HG02571 (cell line): Measurements from ENCODE around the gene RAPGEF6.
A peak's percentile ranks its signal among the peaks of the same experiment; 100 is the strongest.
"Not testable (repeated sequence)": the region's sequence is repeated elsewhere in the genome, so short reads cannot be mapped to it uniquely, and the experiment has no call there.

ENCODE experiments used
- ATAC-seq: cut with Tn5 transposase; IDR thresholded peaks from one replicate; pipeline ENCODE4 v1.9.1; 2021; ENCODE audit warnings: mild to moderate bottlenecking, moderate library complexity; ENCODE audit not compliant: unreplicated experiment

Gene RAPGEF6, protein sequence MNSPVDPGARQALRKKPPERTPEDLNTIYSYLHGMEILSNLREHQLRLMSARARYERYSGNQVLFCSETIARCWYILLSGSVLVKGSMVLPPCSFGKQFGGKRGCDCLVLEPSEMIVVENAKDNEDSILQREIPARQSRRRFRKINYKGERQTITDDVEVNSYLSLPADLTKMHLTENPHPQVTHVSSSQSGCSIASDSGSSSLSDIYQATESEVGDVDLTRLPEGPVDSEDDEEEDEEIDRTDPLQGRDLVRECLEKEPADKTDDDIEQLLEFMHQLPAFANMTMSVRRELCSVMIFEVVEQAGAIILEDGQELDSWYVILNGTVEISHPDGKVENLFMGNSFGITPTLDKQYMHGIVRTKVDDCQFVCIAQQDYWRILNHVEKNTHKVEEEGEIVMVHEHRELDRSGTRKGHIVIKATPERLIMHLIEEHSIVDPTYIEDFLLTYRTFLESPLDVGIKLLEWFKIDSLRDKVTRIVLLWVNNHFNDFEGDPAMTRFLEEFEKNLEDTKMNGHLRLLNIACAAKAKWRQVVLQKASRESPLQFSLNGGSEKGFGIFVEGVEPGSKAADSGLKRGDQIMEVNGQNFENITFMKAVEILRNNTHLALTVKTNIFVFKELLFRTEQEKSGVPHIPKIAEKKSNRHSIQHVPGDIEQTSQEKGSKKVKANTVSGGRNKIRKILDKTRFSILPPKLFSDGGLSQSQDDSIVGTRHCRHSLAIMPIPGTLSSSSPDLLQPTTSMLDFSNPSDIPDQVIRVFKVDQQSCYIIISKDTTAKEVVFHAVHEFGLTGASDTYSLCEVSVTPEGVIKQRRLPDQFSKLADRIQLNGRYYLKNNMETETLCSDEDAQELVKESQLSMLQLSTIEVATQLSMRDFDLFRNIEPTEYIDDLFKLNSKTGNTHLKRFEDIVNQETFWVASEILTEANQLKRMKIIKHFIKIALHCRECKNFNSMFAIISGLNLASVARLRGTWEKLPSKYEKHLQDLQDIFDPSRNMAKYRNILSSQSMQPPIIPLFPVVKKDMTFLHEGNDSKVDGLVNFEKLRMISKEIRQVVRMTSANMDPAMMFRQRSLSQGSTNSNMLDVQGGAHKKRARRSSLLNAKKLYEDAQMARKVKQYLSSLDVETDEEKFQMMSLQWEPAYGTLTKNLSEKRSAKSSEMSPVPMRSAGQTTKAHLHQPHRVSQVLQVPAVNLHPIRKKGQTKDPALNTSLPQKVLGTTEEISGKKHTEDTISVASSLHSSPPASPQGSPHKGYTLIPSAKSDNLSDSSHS (N-terminal part only)

DNA sequence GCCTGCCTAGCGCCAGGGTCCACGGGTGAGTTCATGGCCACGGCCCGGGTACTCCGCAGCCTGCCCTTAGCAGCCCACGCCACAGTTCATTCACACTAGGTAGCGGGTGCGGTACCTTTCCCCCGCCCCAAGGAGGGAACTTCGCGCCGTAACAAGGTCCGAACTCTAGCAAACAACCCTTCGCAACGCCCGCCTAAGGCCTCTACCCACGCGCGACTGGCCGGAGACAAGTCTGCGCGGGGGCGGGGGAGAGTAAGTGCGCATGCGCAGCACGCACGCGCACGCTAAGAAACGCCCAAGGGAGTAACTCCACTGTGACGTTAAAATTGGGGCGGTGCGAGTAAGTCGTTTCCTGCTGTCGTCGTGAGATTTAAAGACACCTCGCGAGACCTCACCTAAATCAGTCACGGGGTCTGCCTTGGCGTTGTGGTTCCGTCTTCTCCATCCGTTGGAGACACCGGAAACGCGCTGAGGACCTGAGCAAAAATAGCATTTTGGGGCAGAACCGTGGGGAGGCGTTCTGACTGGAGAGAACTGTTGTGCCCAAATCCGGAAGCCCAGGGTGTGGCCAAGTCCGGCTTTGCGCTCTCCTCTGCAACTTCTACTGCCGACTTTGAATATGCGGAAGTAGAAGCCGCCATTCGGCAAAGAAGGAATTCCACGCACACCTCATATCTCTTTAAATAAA is at the start of gene RAPGEF6:
TSS of gene RAPGEF6 (minus strand) at position 234 of the 688 bp plus-strand sequence. CDS start at position 35, 199 bp downstream.
- ATAC-seq, result peak; percentile 90

DNA sequence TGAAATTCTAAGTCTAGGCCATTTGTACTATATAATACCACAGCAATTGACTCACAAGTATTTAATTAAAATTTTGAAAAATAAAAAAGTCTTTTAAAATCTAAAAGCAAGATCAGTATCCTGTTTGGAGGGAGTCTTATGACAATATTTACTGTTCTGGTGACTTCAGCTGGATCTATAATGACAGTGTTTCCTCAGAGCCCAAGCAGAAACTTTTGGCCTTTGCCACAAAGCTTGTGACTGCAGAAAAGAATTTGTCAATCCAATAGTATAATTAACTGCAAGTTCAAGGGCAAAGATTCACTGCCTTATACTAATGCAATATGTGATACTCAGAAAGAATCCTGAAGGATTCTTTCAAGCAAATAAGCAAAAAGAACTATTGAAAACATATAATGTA is 49.6 kb upstream of the RAPGEF6 start:
- no peak for ATAC-seq

DNA sequence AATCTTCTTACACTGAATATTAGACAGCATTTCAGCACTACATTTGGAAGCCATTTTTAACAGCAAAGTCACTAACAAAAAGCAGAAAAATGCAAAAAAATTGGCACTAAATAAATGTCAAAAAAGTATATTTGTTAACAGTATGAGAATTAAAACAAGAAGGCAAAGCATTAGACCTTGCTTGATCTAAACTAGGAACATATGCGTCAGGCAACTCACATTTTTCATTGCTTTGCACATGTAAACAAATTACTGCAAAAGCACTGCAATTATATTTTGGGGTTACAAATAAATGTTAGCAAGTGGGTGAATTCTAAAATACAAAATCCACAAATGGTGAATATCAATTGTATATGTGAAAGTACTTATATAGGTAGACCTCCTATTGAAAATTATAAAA is 49.0 kb upstream of the RAPGEF6 start:
- no peak for ATAC-seq

DNA sequence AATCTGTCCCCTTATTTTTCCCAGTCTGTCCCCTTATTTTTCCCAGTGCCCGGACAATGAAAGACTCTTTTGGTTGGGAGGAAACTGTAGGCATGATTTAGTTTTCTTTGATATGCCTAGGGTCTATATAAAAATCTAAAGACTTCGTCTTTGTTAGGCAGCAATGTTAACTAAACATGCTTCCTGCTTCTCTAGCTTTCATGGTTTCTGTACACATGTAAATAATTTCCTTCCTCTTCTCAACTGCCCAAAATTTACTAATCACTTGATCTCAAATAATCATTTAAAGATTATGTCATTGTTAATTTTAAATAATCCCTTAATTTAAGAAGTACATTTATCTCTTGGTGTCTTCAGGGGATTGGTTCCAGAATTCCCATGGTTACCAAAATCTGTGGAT is 47.8 kb upstream of the RAPGEF6 start:
- no peak for ATAC-seq

DNA sequence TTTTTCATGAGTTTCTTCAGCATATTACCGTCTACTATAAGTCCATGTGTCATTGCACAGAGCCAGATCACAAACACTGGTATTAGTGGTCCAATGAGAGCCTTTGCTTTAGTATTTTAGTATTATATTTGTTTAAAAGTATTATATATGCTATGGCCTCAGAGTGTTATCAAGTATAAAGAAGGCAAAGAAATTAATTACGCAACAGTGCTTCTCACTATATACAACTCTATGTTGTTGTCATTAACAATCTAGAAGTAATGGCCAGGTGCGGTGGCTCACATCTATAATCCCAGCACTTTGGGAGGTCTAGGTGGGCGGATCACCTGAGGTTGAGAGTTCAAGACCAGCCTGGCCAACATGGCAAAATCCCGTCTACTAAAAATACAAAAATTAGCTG is 47.1 kb upstream of the RAPGEF6 start:
- no peak for ATAC-seq

DNA sequence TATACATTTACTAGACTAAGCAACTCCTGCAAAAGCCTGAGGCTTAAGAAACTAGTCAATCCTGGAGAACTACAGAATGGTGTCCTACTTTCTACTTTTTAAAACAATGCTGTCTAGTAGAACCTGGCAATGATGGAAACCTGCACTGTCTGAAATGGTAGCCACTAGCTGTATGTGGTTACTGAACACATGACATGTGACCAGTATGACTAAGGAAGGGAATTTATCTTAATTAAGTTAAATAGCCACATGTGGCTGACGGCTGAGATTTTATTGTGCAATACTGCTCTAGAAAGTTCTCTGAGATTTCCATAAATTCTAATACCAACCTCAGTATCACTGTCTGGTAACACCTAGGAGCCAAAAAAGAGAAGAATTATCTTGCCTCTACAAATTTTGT is 44.9 kb upstream of the RAPGEF6 start:
- ATAC-seq, result no peak

DNA sequence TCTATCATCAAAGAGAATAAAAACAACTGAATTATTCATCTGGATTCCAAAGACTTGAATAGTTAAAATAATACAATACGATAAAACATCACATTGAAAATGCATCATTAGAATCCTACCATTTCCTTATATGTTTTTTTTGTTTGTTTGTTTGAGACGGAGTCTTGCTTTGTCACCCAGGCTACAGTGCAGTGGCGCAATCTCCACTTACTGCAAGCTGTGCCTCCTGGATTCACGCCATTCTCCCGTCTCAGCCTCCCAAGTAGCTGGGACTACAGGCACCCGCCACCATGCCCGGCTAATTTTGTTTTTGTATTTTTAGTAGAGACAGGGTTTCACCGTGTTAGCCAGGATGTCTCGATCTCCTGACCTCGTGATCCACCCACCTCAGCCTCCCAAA is 43.2 kb upstream of the RAPGEF6 start:
- ATAC-seq, result not testable (repeated sequence)

DNA sequence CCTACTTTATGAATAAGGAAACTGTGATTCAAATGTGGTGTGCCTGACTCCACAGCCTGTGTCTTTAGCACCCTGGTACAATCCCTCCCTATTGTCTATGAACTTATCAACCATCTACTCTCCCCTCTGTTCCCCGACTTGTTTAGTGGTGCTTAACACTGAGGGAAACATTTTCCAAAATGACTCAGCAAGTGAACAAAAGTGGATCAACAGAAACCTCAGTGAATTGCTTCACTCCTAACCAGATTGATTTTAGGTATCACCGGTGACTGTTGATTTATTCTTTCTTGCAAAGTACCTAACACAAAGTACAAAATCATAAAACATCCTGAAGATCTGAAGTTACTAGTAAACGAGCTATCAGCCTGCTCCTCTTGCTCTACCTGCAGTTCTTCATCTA is 42.1 kb upstream of the RAPGEF6 start:
- ATAC-seq, result no peak

DNA sequence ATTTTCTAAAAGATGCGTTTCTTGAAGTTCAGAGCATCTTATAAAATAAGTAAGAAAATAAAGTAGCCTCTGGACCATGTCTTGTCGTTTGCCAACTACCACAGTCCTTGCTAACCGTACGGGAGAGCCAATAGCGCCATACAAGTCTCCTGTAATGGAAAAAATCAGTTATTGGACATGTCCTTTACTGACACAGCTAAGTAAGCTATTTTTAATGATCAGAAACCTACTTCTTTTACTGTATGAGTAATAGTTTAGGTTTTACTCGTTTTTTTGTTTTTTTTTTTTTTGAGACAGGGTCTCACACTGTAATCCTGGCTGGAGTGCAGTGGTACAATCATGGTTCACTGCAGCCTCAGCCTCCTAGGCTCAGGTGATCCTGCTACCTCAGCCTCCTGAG is 37.7 kb upstream of the RAPGEF6 start:
- ATAC-seq, result no peak

DNA sequence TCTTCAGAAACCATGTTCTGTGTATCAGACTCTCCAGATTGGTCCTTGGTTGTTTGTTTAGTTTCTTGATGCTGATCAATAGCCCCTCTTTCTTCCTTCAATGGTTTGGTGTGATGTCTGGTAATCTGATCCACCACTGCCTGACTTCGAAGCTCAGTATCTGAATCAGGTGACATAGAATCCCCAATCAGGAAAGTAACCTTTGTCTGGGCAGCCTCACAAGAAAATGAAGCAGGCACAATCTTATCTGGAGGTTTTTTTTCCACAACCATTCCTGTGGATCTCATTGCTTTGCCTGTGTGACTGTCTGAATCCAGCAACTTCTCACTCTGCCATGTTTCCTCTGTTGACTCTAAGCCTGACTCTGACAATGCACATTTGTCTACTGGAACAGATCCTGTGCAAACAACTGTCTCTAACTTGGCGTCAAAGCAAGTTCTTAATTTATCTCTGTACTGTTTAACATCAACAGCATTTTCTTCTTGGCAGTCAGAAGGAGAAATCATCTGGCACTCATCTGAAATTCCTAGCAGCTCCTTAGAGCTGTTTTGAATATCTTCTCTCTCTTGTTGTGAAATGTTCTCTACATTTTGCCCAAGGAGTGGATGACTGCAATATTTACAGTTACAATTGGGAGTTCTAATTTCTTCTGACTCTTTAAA is 37.1 kb upstream of the RAPGEF6 start:
- no peak for ATAC-seq

DNA sequence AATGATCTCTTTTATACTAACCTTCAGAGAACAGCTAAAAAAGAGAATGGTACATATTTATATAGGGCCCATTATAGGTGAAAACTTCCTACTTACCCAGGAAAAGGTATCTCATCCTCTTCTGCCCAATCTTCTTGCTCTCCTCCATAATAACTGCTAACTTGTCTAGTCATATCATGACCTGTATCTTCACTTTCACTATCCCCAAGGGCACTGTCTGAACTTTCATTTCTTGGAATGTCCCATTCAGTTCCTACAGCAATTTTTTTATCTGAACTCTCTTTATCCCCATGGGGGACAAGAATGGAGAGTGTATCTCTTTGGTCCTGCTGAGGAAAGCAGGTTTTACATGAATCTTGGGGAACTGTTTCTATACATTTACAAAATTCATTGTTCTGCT is 36.4 kb upstream of the RAPGEF6 start:
- peak; percentile 47 for ATAC-seq

DNA sequence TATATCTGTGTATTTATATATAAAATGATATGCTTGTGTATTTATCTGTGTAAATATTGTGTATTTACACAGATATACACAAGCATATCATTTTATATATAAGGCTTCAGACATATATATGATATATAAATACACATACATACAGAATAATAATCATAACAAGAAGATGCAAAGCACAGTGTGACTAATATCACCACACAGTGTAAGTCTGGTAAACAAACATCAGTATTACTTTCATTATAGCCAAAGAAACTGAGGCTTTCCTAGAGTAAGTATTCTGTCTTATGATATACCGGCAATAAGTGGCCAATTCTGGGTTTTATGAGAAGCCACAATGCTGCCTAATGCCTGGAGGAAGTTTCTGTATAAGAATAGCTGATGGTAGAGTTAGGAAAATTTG is 29.9 kb upstream of the RAPGEF6 start:
- ATAC-seq, result no peak

DNA sequence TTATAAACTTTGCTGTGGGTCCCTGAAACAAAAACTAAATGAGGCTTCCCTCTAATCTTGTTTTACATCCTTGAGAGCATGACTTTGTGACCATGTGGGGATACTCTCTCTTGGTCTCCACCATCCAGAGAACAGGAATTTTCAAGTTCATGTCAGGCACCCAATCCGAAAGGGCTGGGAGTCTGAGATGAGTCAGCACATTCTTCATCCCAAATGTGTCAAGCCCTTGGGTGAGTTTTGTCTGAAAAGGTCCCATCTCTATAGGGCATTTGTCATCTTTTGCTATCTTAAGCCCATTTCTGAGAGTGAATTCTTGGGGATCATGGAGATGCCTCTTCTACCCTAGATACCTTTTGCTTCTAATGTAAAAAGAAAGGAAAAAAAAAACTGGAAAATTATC is 26.9 kb upstream of the RAPGEF6 start:
- no peak for ATAC-seq

DNA sequence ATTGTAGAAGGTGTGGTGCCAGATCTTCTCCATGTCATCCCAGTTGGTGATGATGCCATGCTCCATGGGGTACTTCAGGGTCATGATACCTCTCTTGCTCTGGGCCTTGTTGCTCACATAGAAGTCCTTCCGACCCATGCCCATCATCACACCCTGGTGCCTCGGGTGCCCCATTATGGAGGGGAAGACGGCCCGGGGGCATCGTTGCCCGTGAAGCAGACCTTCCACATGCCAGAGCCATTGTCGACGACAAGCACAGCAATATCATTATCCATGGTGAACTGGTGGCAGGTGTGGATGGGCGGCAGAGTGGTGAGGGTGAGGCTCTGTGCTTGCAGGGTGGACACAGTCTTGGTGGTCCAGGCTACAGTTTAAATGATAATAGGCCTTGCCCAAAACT is 24.8 kb upstream of the RAPGEF6 start:
- ATAC-seq, result no peak

DNA sequence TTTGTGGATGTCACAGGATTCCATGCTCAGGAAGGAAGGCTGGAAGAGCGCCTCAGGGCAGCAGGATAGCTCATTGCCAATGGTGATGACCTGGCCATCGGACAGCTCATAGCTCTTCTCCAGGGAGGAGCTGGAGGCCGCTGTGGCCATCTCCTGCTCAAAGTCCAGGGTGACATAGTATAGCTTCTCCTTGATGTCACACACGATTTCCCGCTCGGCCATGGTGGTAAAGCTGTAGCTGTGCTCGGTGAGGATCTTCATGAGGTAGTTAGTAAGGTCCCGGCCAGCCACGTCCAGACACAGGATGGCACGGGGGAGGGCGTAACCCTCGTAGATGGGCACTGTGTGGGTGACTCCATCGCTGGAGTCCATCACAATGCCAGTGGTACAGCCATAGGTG is 24.3 kb upstream of the RAPGEF6 start:
- ATAC-seq, result no peak

DNA sequence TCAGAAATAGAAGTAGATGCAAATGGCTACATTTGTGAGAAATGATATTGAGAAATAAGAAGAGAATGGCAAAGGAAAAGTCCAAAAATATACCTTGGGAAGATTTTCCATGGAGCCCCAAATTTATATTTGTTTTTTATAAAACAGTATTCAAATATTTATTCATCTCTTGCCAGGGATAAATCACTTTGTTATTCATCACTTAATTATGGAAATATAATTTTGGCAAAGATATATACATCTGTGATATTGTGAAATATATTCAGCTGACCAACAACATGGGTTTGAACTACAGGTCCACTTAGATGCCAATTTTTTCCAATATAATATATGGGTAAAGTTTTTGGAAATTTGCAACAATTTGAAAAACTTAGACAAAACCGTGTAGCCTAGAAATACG is 19.7 kb upstream of the RAPGEF6 start:
- ATAC-seq, result no peak

DNA sequence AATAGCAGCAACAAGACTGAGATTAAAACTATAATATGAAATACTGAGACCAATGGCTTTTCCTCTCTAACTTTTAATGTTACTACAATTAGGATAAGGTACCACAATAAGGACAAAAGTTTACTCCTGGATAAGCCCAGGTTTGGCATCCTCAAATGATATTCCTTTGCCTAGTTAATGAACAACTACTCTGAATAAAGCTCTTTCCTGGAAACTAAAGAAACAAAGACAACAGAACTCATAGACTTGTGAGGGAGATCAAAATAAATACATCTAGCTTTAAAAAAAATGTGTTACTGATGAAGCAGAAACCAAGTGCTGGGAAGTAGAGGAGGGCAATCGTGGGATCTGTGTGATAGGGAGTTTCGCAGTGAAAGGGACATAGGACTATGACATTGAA is 19.3 kb upstream of the RAPGEF6 start:
- ATAC-seq, result no peak

DNA sequence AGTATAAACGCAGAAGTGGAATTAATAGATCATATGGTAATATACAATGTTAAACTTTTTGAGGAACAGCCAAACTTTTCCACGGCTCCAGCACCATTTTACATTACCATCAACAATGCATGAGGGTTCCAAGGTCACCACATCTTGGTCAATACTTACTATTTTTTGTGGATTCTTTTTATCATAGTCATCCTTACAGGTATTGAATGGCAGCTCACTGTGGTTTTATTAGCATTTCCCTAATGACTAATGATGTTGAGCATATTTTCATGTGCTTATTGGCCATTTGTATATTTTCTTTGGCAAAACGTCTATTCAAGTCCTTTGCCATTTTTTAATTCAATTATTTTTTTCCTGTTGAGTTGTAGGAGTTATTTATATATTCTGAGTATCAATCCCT is 14.1 kb upstream of the RAPGEF6 start:
- ATAC-seq, result no peak

DNA sequence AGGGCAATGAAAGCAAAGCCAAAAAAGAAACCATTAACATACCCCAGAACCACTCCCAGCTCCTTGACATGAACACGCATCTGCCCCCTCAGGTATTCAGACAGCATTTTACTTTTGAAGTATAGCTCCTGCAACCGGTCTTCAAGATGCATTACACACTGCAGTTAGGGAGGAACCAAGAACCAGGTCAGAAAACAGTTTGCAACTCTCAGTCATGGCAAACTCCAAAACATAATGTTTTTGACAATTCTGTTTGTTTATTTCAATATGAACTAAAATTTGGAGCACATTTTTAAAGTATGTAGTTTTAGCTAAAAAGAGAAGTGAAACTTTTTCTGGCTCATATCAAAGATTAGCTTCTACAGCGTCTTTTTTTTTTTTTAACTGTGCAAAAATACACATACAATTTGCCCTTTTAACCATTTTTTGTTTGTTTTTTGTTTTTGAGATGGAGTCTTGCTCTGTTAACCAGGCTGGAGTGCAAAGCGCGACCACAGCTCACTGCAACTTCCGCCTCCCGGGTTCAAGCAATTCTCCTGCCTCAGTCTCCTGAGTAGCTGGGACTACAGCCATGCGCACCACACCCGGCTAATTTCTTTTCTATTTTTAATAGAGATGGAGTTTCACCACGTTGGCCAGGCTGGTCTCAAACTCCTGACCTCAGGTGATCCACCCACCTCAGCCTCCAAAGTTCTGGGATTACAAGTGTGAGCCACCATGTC is 12.2 kb upstream of the RAPGEF6 start:
- peak; percentile 72 for ATAC-seq

DNA sequence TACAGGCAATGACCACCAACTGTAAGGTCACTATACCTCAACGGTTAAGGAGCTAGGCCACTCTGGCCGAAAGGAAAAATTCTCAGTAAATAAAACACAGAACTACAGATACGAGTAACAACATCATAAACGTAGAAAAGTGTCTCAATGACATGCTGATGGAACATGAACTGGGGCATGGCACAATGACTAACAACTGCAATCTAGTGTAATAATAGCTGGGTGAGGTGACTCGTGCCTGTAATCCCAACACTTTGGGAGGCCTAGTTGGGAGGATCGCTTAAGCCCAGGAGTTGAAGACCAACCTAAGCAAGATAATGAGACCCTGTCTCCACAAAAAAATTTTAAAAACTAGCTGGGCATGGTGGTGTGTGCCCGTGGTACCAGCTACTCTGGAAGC is 9.8 kb upstream of the RAPGEF6 start:
- ATAC-seq, result no peak
